Duodenal mucosa (tissue), 2 donors: ENCODE results near the gene XXYLT1.

Source experiments
- H3K27ac ChIP-seq: one replicate; pipeline ENCODE4 v1.7.0; 2013; ENCODE audit warnings: low read depth, low read length
- H3K27me3 ChIP-seq, 2 donors: one replicate each; pipeline ENCODE4 v1.7.0; 2013; ENCODE audit warnings: low read length in 2 of 2, control low read depth in 1 of 2; ENCODE audit not compliant: insufficient read depth in 2 of 2, control insufficient read depth in 1 of 2
- H3K36me3 ChIP-seq, 2 donors: one replicate each; pipeline ENCODE4 v1.7.0; 2013; ENCODE audit warnings: low read length in 2 of 2, control low read depth in 1 of 2; ENCODE audit not compliant: insufficient read depth in 2 of 2, control insufficient read depth in 1 of 2
- H3K4me1 ChIP-seq, 2 donors: one replicate each; pipeline ENCODE4 v1.7.0; 2013; ENCODE audit warnings: low read length in 2 of 2, control low read depth in 1 of 2; ENCODE audit not compliant: insufficient read depth in 2 of 2, control insufficient read depth in 1 of 2
- H3K4me3 ChIP-seq, 2 donors: one replicate each; pipeline ENCODE4 v1.7.0; 2013; ENCODE audit warnings: low read length in 2 of 2, low read depth in 1 of 2
- H3K9ac ChIP-seq, 2 donors: one replicate each; pipeline ENCODE4 v1.7.0; 2013; ENCODE audit warnings: low read length in 2 of 2, low read depth in 1 of 2
- H3K9me3 ChIP-seq, 2 donors: one replicate each; pipeline ENCODE4 v1.7.0; 2013; ENCODE audit warnings: low read length in 2 of 2, control low read depth in 1 of 2; ENCODE audit not compliant: control insufficient read depth in 1 of 2

Gene XXYLT1

GRCh38 chr3:195086885-195087284, 184.1 kb downstream of the XXYLT1 start:
- no peak overlapping the region for H3K4me3 ChIP-seq
- H3K27me3 ChIP-seq: no peaks in the 10 kb centered on the region
- H3K4me1 ChIP-seq: no peaks in the 10 kb centered on the region
- H3K9ac ChIP-seq: no peak overlapping the region
- H3K36me3 ChIP-seq: no peaks in the 10 kb centered on the region
- H3K9me3 ChIP-seq: no peaks in the 10 kb centered on the region
- no peak overlapping the region for H3K27ac ChIP-seq

DNA sequence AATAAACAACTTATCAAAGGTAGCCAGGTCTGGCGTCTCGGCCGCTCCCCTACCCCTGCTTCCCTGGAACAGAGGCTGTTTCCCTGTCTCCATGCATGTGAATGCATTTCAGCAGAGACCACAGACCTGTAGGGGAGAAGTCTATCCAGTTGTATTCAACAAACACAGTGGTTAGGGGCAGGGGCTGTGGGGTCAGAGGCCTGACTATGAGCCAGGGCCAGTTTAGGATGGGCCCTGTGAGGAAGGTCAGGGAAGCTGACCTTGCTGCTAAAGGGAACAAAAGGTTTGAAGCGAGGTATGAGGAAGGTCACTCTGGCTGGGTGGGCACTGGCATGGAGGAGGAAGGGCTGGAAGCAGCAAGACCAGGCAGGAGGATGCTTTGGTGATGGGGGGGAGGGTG, 184.6 kb downstream of the XXYLT1 start:
- H3K27me3 ChIP-seq: no peaks in the 10 kb centered on the region
- H3K9ac ChIP-seq: no peak overlapping the region
- no peaks in the 10 kb centered on the region for H3K4me1 ChIP-seq

GRCh38 chr3:195085356-195086130, 185.4 kb downstream of the XXYLT1 start:
- H3K27me3 ChIP-seq: no peaks in the 10 kb centered on the region
- H3K4me1 ChIP-seq: no peaks in the 10 kb centered on the region
- H3K36me3 ChIP-seq: no peaks in the 10 kb centered on the region
- H3K4me3 ChIP-seq: no peak overlapping the region
- no peaks in the 10 kb centered on the region for H3K9me3 ChIP-seq
- H3K27ac ChIP-seq: no peak overlapping the region
- H3K9ac ChIP-seq: no peak overlapping the region

More for the DNA sequence above, 184.6 kb downstream of the XXYLT1 start:
- H3K36me3 ChIP-seq: no peaks in the 10 kb centered on the region
- no peak overlapping the region for H3K27ac ChIP-seq
- H3K9me3 ChIP-seq: no peaks in the 10 kb centered on the region
- no peak overlapping the region for H3K4me3 ChIP-seq

DNA sequence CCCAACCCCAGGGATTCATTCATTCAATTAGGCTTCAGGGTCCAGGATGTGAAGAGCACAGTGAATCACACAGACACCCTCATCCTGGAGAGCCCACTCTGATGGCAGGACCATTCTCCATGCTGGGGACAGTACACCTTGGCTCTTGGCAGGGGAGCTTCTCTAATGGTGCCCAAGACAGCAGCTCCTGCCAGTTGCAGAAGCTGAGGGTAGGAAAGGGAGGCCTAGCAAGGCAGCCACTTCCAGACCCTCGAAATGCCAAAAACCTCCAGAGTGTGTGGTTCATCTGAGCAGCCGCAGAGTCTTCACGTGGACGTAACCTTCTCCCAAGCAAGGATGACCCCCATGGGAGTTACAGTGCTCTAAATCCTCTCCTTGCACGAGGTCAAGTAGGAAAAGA, 186.2 kb downstream of the XXYLT1 start:
- H3K9me3 ChIP-seq: no peaks in the 10 kb centered on the region
- no peaks in the 10 kb centered on the region for H3K27me3 ChIP-seq
- H3K4me3 ChIP-seq: no peak overlapping the region
- no peak overlapping the region for H3K27ac ChIP-seq
- no peaks in the 10 kb centered on the region for H3K4me1 ChIP-seq
- no peak overlapping the region for H3K9ac ChIP-seq
- H3K36me3 ChIP-seq: no peaks in the 10 kb centered on the region

DNA sequence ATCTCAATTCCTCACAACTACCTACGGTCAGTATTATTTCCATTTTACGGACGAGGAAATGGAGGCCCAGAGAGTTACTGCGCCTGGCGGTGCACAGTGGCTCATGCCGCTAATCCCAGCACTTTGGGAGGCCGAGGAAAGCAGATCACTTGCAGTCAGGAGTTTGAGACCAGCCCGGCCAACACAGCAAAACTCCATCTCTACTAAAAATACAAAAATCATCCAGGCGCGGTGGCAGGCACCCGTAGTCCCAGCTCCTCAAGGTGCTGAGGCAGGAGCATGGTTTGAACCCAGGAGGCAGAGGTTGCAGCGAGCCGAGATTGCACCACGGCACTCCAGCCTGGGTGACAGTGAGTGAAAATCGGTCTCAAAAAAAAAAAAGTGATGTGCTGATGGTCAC, 187.3 kb downstream of the XXYLT1 start:
- no peak overlapping the region for H3K4me3 ChIP-seq
- no peaks in the 10 kb centered on the region for H3K27me3 ChIP-seq
- no peaks in the 10 kb centered on the region for H3K9me3 ChIP-seq
- H3K27ac ChIP-seq: no peak overlapping the region
- H3K4me1 ChIP-seq: no peaks in the 10 kb centered on the region
- no peak overlapping the region for H3K9ac ChIP-seq
- no peaks in the 10 kb centered on the region for H3K36me3 ChIP-seq

- H3K27me3 ChIP-seq: no peaks in the 10 kb centered on the region
- no peak overlapping the region for H3K27ac ChIP-seq
- no peaks in the 10 kb centered on the region for H3K9me3 ChIP-seq
- no peak overlapping the region for H3K9ac ChIP-seq
- H3K36me3 ChIP-seq: no peaks in the 10 kb centered on the region
- H3K4me1 ChIP-seq: no peaks in the 10 kb centered on the region
- no peak overlapping the region for H3K4me3 ChIP-seq
Observed at GRCh38 chr3:195082811-195083210, 188.1 kb downstream of the XXYLT1 start.

DNA sequence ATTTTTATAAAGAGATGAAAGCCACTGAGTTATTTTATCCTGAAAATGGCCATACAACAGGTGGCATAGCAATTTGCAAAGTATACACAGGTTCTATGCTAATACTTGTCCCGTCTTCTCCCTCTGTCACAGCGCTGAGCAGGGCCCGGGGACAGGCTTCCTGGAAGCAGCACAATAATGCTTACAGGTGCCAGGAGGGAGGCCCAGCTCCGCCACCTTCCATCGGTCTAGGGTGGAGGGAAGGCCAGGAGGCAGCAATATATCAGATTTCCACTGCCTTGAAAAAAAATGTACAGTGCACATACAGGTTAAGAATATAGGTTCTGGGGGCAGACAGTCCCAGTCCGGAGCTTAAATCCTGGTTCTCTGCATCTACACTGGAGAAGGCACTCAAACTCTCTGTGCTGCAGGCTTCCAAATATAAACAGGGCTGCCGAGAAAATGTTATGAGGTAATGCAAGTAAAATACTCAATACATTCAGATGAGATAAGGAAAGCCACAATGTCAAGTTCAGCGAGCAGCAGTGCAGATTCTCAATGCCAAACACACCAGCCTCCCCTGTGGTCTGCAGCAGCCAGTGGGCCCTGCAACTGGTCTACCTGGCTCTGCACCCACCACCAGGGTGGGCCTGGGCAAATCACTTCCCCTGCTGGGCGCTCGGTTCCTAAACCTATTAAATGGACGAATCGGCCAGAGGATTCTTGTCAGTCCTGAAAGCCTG, 189.6 kb downstream of the XXYLT1 start:
- H3K27ac ChIP-seq: no peak overlapping the region
- H3K36me3 ChIP-seq: no peaks in the 10 kb centered on the region
- H3K4me1 ChIP-seq: no peaks in the 10 kb centered on the region
- H3K27me3 ChIP-seq: no peaks in the 10 kb centered on the region
- H3K9me3 ChIP-seq: no peaks in the 10 kb centered on the region
- H3K9ac ChIP-seq: no peak overlapping the region
- H3K4me3 ChIP-seq: no peak overlapping the region

DNA sequence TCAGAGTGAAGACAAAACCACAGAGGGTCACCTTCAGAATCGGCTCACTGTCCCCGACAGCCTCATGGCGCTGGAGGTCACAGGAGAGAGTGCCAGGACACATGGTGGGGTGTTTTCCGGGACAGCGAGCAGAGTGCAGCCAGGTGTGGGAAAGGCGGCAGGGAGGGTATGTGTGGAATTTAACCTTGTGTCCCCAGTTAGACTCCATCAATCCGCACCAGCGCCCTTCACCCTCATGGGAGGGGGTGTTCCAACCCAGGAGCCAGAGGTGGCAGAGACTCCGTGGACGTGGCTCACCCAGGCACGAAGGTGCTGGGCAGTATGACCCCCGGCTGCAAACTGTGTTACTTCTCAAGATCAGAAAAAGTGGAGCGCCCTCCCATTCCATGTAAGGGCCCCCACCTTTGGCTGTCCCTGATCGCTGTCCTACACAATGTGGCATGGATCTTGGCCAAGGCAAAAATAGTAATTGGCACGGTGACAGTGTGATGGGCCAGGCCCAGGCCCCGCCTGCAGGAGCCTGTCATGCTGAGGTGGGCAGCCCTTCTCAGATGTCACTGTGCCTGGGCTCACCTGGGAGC, 190.3 kb downstream of the XXYLT1 start:
- H3K4me3 ChIP-seq: no peak overlapping the region
- no peaks in the 10 kb centered on the region for H3K4me1 ChIP-seq
- H3K27me3 ChIP-seq: no peaks in the 10 kb centered on the region
- H3K9me3 ChIP-seq: no peaks in the 10 kb centered on the region
- H3K27ac ChIP-seq: no peak overlapping the region
- no peaks in the 10 kb centered on the region for H3K36me3 ChIP-seq
- H3K9ac ChIP-seq: no peak overlapping the region

- Histone ChIP-seq H3K4me1 (no peaks in the 10 kb centered on the region), H3K9me3 (no peaks in the 10 kb centered on the region), H3K27ac (no peak overlapping the region), H3K4me3 (no peak overlapping the region), H3K9ac (no peak overlapping the region), H3K27me3 (no peaks in the 10 kb centered on the region), H3K36me3 (no peaks in the 10 kb centered on the region)
Observed at GRCh38 chr3:195080125-195080524, 190.8 kb downstream of the XXYLT1 start.

DNA sequence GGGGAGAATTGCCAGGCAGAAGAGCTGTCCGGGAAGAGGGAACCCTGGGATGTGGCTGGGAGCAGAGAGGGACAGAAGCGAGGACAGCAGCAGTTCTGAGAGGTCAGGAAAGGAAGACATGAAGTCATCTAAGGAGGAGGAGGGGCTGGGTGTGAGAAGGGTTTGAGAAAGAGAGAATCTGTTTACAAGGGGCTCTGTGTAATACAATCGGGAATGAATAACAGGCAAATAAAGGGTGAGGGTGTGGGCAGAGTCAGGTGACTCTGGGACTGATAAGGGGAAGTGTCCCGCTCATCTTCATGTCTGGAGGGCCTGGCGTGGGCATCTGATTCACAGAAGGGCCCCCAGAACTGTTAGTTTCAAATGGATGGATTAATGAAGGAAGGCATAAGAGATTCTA, 191.3 kb downstream of the XXYLT1 start:
- Histone ChIP-seq H3K9me3 (no peaks in the 10 kb centered on the region), H3K4me1 (no peaks in the 10 kb centered on the region), H3K27me3 (no peaks in the 10 kb centered on the region), H3K4me3 (no peak overlapping the region), H3K36me3 (no peaks in the 10 kb centered on the region), H3K9ac (no peak overlapping the region), H3K27ac (no peak overlapping the region)
